Cardiac septum (tissue), 1 donor: Measurements from ENCODE around the gene IGSF23. TPM values are rescaled to one million over a fixed set of nuclear protein-coding genes. Genes with fewer than 3 reads are reported as not detected.

Source experiments
- DNase-seq: peaks from one replicate; pipeline ENCODE4 v3.0.0-alpha.2; 2020; ENCODE audit warnings: low spot score
- intact Hi-C: fragments of 100-400 bp; cut with DNase I; formaldehyde crosslinking; loops from one replicate; pipeline ENCODE4 v1.14.0; 2022
- long read RNA-seq: library from polyadenylated mRNA; unstranded; transcript quantifications from one replicate; pipeline ENCODE4 v2.0.0, GENCODE V29; 2021
- total RNA-seq: library from RNA; stranded (reverse); fragmentation: NEBNext Ultra II Directional; extraction: Animal tissue kit (Norgen Biotek cat#: 25700); gene quantifications from one replicate; pipeline ENCODE4 v1.2.1, GENCODE V29; 2021
- donor health status: DM: no; HTN: no; CAD: no.

Gene IGSF23
- total RNA-seq = not detected
- long read RNA-seq = 0 reads

GRCh38 chr19:44613295-44614178 is at the start of gene IGSF23:
TSS of gene IGSF23 (plus strand) at chr19:44613563. CDS start at chr19:44613646, 83 bp downstream.
- intact Hi-C loops = no loop called here

GRCh38 chr19:44566984-44567383 is 46.4 kb upstream of the IGSF23 start:
- no peak for DNase-seq
- intact Hi-C loops = no loop called here

More at GRCh38 chr19:44613295-44614178, at the start of gene IGSF23:
- DNase-seq = no peak

- DNase-seq = no peak
- intact Hi-C loops = no loop called here
Measured at GRCh38 chr19:44567745-44568144, 45.6 kb upstream of the IGSF23 start.

- DNase-seq = no peak
- intact Hi-C loops = loop anchor here (2.0 kb wide), 1 partner anchor 86 kb away; no protein-coding TSS in a partner anchor
Measured at GRCh38 chr19:44570603-44570983, 42.8 kb upstream of the IGSF23 start.

- no peak for DNase-seq
- intact Hi-C loops = loop anchor here (2.0 kb wide), 1 partner anchor 86 kb away; no protein-coding TSS in a partner anchor
Measured at GRCh38 chr19:44570984-44571684, 42.2 kb upstream of the IGSF23 start.

- no peak for DNase-seq
- intact Hi-C loops = loop anchor here (2.0 kb wide), 1 partner anchor 85 kb away; no protein-coding TSS in a partner anchor
Measured at GRCh38 chr19:44571830-44572580, 41.4 kb upstream of the IGSF23 start.

- no peak for DNase-seq
- intact Hi-C loops = no loop called here
Measured at GRCh38 chr19:44572581-44572900, 40.8 kb upstream of the IGSF23 start.

GRCh38 chr19:44573183-44573582 is 40.2 kb upstream of the IGSF23 start:
- DNase-seq = no peak
- intact Hi-C loops = no loop called here

- intact Hi-C loops = no loop called here
- DNase-seq = no peak
Measured at GRCh38 chr19:44573627-44574026, 39.7 kb upstream of the IGSF23 start.

GRCh38 chr19:44574186-44574950 is 39.0 kb upstream of the IGSF23 start:
- intact Hi-C loops = no loop called here
- no peak for DNase-seq

- no peak for DNase-seq
- intact Hi-C loops = no loop called here
Measured at GRCh38 chr19:44575116-44575700, 38.2 kb upstream of the IGSF23 start.

GRCh38 chr19:44576843-44577565 is 36.4 kb upstream of the IGSF23 start:
- no peak for DNase-seq
- intact Hi-C loops = no loop called here

- DNase-seq = no peak
- intact Hi-C loops = no loop called here
Measured at GRCh38 chr19:44577566-44577874, 35.8 kb upstream of the IGSF23 start.

GRCh38 chr19:44579663-44580365 is 33.5 kb upstream of the IGSF23 start:
- intact Hi-C loops = no loop called here
- no peak for DNase-seq

GRCh38 chr19:44580366-44580895 is 32.9 kb upstream of the IGSF23 start:
- no peak for DNase-seq
- intact Hi-C loops = no loop called here

GRCh38 chr19:44581288-44581687 is 32.1 kb upstream of the IGSF23 start:
- no peak for DNase-seq
- intact Hi-C loops = no loop called here

- intact Hi-C loops = no loop called here
- no peak for DNase-seq
Measured at GRCh38 chr19:44582581-44583265, 30.6 kb upstream of the IGSF23 start.
